CD4-positive, alpha-beta T cell (primary cell): ENCODE results near the gene ADGRG3. TPM values are rescaled to one million over a fixed set of nuclear protein-coding genes. Genes with fewer than 3 reads are reported as not detected.

Source experiments
- ATAC-seq: fragments of 200-7000 bp; cut with Tn5 transposase; one replicate; pipeline ENCODE4 v1.10.0; 2022; ENCODE audit warnings: mild to moderate bottlenecking; ENCODE audit not compliant: poor library complexity
- CTCF ChIA-PET: fragments of 350-600 bp; sonication (Branson Sonifier 250); formaldehyde crosslinking; loops from one replicate; lab custom pipeline; 2021; ENCODE audit warnings: antibody characterized with exemption, inconsistent platforms; lab: Charles Lee
- POLR2A ChIA-PET: fragments of 350-600 bp; sonication (Branson Sonifier 250); formaldehyde crosslinking; loops from one replicate; lab custom pipeline; 2021; ENCODE audit warnings: antibody characterized with exemption, inconsistent platforms; lab: Charles Lee
- DNase-seq, 14 experiments: peaks; one replicate each; pipeline ENCODE4 v3.0.0-alpha.2; 2013 to 2020; ENCODE audit warnings: mixed read lengths in 2 of 14
- H3K27ac ChIP-seq, 2 donors: one replicate each; pipeline versions ENCODE4 v1.5.1 to v1.7.0; 2013; ENCODE audit warnings: low read length in 2 of 2, low read depth in 1 of 2, mild to moderate bottlenecking in 1 of 2
- H3K27me3 ChIP-seq, 2 experiments: 1 replicate in 1 of 2; 2 replicates in 1 of 2; pipeline versions ENCODE4 v1.6.1 to v1.7.0; 2013; ENCODE audit warnings: low read length in 2 of 2, control low read depth in 1 of 2, mild to moderate bottlenecking in 1 of 2, moderate library complexity in 1 of 2; ENCODE audit not compliant: insufficient read depth in 2 of 2, control insufficient read depth in 1 of 2
- H3K36me3 ChIP-seq: one replicate; pipeline ENCODE4 v1.6.1; 2013; ENCODE audit warnings: low read length, control low read depth; ENCODE audit not compliant: insufficient read depth
- H3K4me1 ChIP-seq: one replicate; pipeline ENCODE4 v1.6.1; 2013; ENCODE audit warnings: low read length, control low read depth; ENCODE audit not compliant: insufficient read depth
- H3K4me3 ChIP-seq: one replicate; pipeline ENCODE4 v1.5.1; 2013; ENCODE audit warnings: mild to moderate bottlenecking, low read length, moderate library complexity
- H3K9me3 ChIP-seq, 2 experiments: 1 replicate in 1 of 2; 2 replicates in 1 of 2; pipeline versions ENCODE4 v1.6.1 to v1.7.0; 2013; ENCODE audit warnings: low read length in 2 of 2, mild to moderate bottlenecking in 2 of 2, control low read depth in 1 of 2, moderate library complexity in 1 of 2; ENCODE audit not compliant: control insufficient read depth in 1 of 2, insufficient read depth in 1 of 2
- H3K27ac Mint-ChIP-seq: one replicate; pipeline ENCODE4 v1.8.0; 2020; ENCODE audit warnings: mixed read lengths
- H3K27me3 Mint-ChIP-seq: one replicate; pipeline ENCODE4 v1.8.0; 2021; ENCODE audit warnings: mixed read lengths
- H3K36me3 Mint-ChIP-seq: one replicate; pipeline ENCODE4 v1.8.0; 2021; ENCODE audit warnings: low read depth, mixed read lengths
- H3K4me1 Mint-ChIP-seq: one replicate; pipeline ENCODE4 v1.8.0; 2021; ENCODE audit warnings: low read depth, mixed read lengths
- H3K4me3 Mint-ChIP-seq: one replicate; pipeline ENCODE4 v1.8.0; 2020; ENCODE audit warnings: mild to moderate bottlenecking, mixed read lengths
- H3K9me3 Mint-ChIP-seq: one replicate; pipeline ENCODE4 v1.8.0; 2020; ENCODE audit warnings: mixed read lengths
- CTCF ChIP-seq: fragments of 200-600 bp; IDR thresholded peaks from one replicate; pipeline ENCODE4 v1.8.0; 2022; ENCODE audit warnings: antibody characterized with exemption, mild to moderate bottlenecking
- intact Hi-C, 2 experiments: fragments of 100-400 bp; cut with DNase I in 1 of 2; cut with micrococcal nuclease in 1 of 2; formaldehyde crosslinking; loops; one replicate each; pipeline versions ENCODE4 v1.15.1 to v1.9.0; 2023 to 2025; cut with DNase I, micrococcal nuclease
- total RNA-seq, 174 experiments: library from RNA in 2 of 174; stranded (reverse) in 2 of 174; gene quantifications; one replicate each; pipeline ENCODE4 v1.2.3 and lab custom pipeline; 2021 to 2026

ADGRG3 gene
- total RNA-seq, 2 experiments from 2014 or later, result 0.28 TPM; not detected in 1

GRCh38 chr16:57694725-57695679 is 26.9 kb downstream of the ADGRG3 start, which contains the start of gene DRC7:
Gene DRC7, plus strand, starts transcription at chr16:57694806. Its CDS starts 3,144 bp downstream, at chr16:57697950.
- Histone ChIP-seq H3K27ac (no peak within 1 kb of the TSS), H3K27me3 (no peaks in the 10 kb centered on the region), H3K4me1 (peaks cover 12% of the 10 kb centered on the region), H3K36me3 (no peaks in the 10 kb centered on the region), H3K9me3 (no peaks in the 10 kb centered on the region), H3K4me3 (no peak within 1 kb of the TSS)
- POLR2A ChIA-PET, result interaction anchor here (1.0 kb wide), 1 partner anchor 41 kb away, joined by 3 read pairs; the partner anchor contains the start of gene KATNB1
- DNase-seq (peak in 4 of 14 experiments; percentile 23 to 63 (median 46)), ATAC-seq (no peak)
- Mint-ChIP-seq H3K27me3 (no peaks in the 10 kb centered on the region), H3K4me3 (no peak within 1 kb of the TSS), H3K36me3 (no peaks in the 10 kb centered on the region), H3K9me3 (no peaks in the 10 kb centered on the region), H3K27ac (no peak within 1 kb of the TSS), H3K4me1 (peaks cover 8% of the 10 kb centered on the region)
- intact Hi-C loops, result no loop called here
- no peak for TF ChIP-seq CTCF
- CTCF ChIA-PET, result no interaction called here

- Mint-ChIP-seq H3K27me3 (no peaks in the 10 kb centered on the region), H3K27ac (no peak overlapping the region), H3K9me3 (no peaks in the 10 kb centered on the region), H3K4me3 (no peak overlapping the region), H3K36me3 (no peaks in the 10 kb centered on the region), H3K4me1 (peaks cover 5% of the 10 kb centered on the region)
- DNase-seq (no peak), ATAC-seq (no peak)
- Histone ChIP-seq H3K4me3 (no peak overlapping the region), H3K36me3 (no peaks in the 10 kb centered on the region), H3K4me1 (peaks cover 5% of the 10 kb centered on the region), H3K27me3 (no peaks in the 10 kb centered on the region), H3K27ac (no peak overlapping the region), H3K9me3 (no peaks in the 10 kb centered on the region)
- ChIA-PET POLR2A (no interaction called here), CTCF (no interaction called here)
- TF ChIP-seq CTCF, result no peak
- intact Hi-C loops, result no loop called here
Observed at GRCh38 chr16:57695680-57696069, 27.6 kb downstream of the ADGRG3 start.

GRCh38 chr16:57696240-57696639 is 28.1 kb downstream of the ADGRG3 start:
- no peak for ATAC-seq
- intact Hi-C loops, result no loop called here
- ChIA-PET CTCF (no interaction called here), POLR2A (no interaction called here)
- Histone ChIP-seq H3K36me3 (no peaks in the 10 kb centered on the region), H3K27me3 (no peaks in the 10 kb centered on the region), H3K4me3 (no peak overlapping the region), H3K4me1 (peaks cover 5% of the 10 kb centered on the region), H3K9me3 (no peaks in the 10 kb centered on the region), H3K27ac (no peak overlapping the region)
- Mint-ChIP-seq H3K4me1 (peaks cover 5% of the 10 kb centered on the region), H3K4me3 (no peak overlapping the region), H3K27ac (no peak overlapping the region), H3K36me3 (no peaks in the 10 kb centered on the region), H3K27me3 (no peaks in the 10 kb centered on the region), H3K9me3 (no peaks in the 10 kb centered on the region)
- no peak for TF ChIP-seq CTCF
- no peak for DNase-seq
